ENCODE data around the gene LRRC52.
"Not testable (repeated sequence)": the region's sequence is repeated elsewhere in the genome, so short reads cannot be mapped to it uniquely, and the experiment has no call there.

Gene LRRC52

GRCh38 chr1:165591391-165591790 is 47.6 kb downstream of the LRRC52 start:
- not testable (repeated sequence) for ATAC-seq; H3K27ac Mint-ChIP-seq; H3K4me3 Mint-ChIP-seq; H3K36me3 Mint-ChIP-seq (ENCODE audit: low read depth); H3K9me3 Mint-ChIP-seq; H3K4me1 Mint-ChIP-seq; DNase-seq
- H3K27me3 Mint-ChIP-seq: peaks cover 63% of the 10 kb centered on the region

GRCh38 chr1:165592945-165593823 is 49.4 kb downstream of the LRRC52 start:
- Mint-ChIP-seq H3K4me1 (peaks cover 18% of the 10 kb centered on the region), H3K27ac (no peak overlapping the region), H3K36me3 (ENCODE audit: low read depth) (peaks cover 2% of the 10 kb centered on the region), H3K27me3 (peaks cover 69% of the 10 kb centered on the region), H3K4me3 (no peak overlapping the region), H3K9me3 (no peaks in the 10 kb centered on the region)
- no peak for ATAC-seq
- peak; percentile 78 for DNase-seq

DNA sequence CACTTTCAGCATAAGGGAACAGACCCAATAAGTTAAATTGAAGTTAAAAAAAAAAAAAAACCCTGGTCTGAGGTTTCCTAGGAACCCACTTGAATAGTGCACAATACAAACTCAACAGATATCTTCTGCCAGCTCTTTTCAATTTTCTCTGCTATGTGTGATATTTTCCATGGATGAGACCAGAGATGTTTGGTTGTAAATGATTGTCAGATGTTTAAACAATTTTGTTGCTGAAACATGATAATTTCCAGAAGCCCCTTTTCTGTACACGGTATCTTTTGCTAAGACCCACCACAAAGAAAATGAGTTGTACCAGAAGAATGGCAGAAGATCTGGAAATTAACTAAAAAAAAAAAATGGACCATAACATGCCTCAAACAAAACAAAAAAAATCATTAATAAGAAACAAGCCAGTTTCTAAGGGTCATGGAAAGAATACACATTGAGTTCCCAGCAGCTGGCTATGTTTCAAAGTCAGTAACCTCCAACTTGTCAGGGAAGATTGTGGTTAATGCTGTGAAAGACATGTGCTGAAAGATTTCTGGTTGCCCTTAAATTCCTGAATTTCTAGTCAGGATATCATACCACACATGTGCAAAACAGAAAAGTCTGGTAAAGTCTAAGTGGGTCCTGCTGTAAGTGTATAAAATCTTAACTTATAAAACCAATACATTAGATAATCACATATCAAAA is 51.6 kb downstream of the LRRC52 start:
- Mint-ChIP-seq H3K27ac (no peak overlapping the region), H3K27me3 (peaks cover 53% of the 10 kb centered on the region), H3K36me3 (ENCODE audit: low read depth) (peaks cover 2% of the 10 kb centered on the region), H3K9me3 (no peaks in the 10 kb centered on the region), H3K4me3 (no peak overlapping the region), H3K4me1 (peaks cover 25% of the 10 kb centered on the region)
- no peak for ATAC-seq
- no peak for DNase-seq

- H3K4me3 Mint-ChIP-seq: peak overlapping the region; percentile 87
These were observed 54.3 kb downstream of the LRRC52 start for GRCh38 chr1:165597883-165598675.

GRCh38 chr1:165598676-165599059 is 54.9 kb downstream of the LRRC52 start:
- H3K4me1 Mint-ChIP-seq: peaks cover 31% of the 10 kb centered on the region
- peaks cover 2% of the 10 kb centered on the region for H3K36me3 Mint-ChIP-seq (ENCODE audit: low read depth)
- H3K4me3 Mint-ChIP-seq: peak overlapping the region; percentile 87
- DNase-seq: no peak
- H3K27me3 Mint-ChIP-seq: peaks cover 35% of the 10 kb centered on the region
- no peaks in the 10 kb centered on the region for H3K9me3 Mint-ChIP-seq
- peak overlapping the region; percentile 92 for H3K27ac Mint-ChIP-seq
- no peak for ATAC-seq

More at GRCh38 chr1:165597883-165598675, 54.3 kb downstream of the LRRC52 start:
- Mint-ChIP-seq H3K36me3 (ENCODE audit: low read depth) (peaks cover 2% of the 10 kb centered on the region), H3K9me3 (no peaks in the 10 kb centered on the region), H3K4me1 (peaks cover 31% of the 10 kb centered on the region), H3K27ac (peak overlapping the region; percentile 92), H3K27me3 (peaks cover 41% of the 10 kb centered on the region)
- DNase-seq (peak; percentile 94), ATAC-seq (peak; percentile 98)

- Mint-ChIP-seq H3K27ac (no peak overlapping the region), H3K4me3 (no peak overlapping the region), H3K9me3 (no peaks in the 10 kb centered on the region), H3K27me3 (peaks cover 19% of the 10 kb centered on the region), H3K4me1 (peaks cover 28% of the 10 kb centered on the region), H3K36me3 (ENCODE audit: low read depth) (peaks cover 2% of the 10 kb centered on the region)
- no peak for ATAC-seq
- DNase-seq: no peak
These were observed 57.0 kb downstream of the LRRC52 start for GRCh38 chr1:165600793-165601192.

GRCh38 chr1:165603810-165604209 is 60.0 kb downstream of the LRRC52 start:
- Mint-ChIP-seq H3K36me3 (ENCODE audit: low read depth) (no peaks in the 10 kb centered on the region), H3K27ac (no peak overlapping the region)

DNA sequence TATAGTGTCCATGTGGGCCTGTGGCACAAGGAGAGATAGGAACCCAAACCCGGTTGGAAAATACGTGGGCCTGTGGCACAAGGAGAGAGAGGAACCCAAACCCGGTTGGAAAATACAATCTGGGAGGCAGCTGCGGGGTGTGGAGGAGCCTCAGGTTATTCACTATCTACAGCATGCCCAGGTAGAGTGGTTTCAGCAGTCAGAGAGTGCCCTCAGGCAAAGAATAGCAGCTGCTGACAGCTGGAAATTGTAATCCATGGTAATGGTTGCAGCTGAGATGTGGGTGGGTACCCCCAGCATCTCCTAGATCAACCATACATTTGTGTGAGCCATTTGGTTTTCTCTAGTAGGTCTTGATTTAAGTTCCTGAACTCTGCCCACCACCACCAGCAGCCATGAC is 61.4 kb downstream of the LRRC52 start:
- DNase-seq: no peak
- Mint-ChIP-seq H3K4me3 (no peak overlapping the region), H3K9me3 (no peaks in the 10 kb centered on the region), H3K27ac (no peak overlapping the region), H3K27me3 (peaks cover 6% of the 10 kb centered on the region), H3K36me3 (ENCODE audit: low read depth) (no peaks in the 10 kb centered on the region), H3K4me1 (peaks cover 6% of the 10 kb centered on the region)
- no peak for ATAC-seq

More at GRCh38 chr1:165603810-165604209, 60.0 kb downstream of the LRRC52 start:
- Mint-ChIP-seq H3K27me3 (peaks cover 4% of the 10 kb centered on the region), H3K4me1 (peaks cover 7% of the 10 kb centered on the region), H3K4me3 (no peak overlapping the region), H3K9me3 (no peaks in the 10 kb centered on the region)
- ATAC-seq: no peak
- DNase-seq: no peak

DNA sequence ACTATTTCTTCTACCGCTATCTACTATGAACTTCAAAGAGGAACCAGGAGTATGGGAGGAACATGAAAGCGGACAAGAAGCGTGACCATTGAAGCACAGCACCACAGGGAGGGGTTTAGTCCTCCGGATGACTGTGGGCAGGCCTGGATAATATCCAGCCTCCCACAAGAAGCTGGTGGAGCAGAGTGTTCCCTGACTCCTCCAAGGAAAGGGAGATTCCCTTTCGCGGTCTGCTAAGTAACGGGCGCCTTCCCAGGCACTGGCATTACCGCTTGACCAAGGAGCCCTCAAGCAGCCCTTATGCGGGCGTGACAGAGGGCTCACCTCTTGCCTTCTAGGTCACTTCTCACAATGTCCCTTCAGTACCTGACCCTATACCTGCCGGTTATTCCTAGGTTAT is 62.9 kb downstream of the LRRC52 start:
- not testable (repeated sequence) for H3K4me1 Mint-ChIP-seq; H3K4me3 Mint-ChIP-seq; H3K27ac Mint-ChIP-seq; H3K36me3 Mint-ChIP-seq (ENCODE audit: low read depth); DNase-seq; ATAC-seq; H3K9me3 Mint-ChIP-seq
- peaks cover 14% of the 10 kb centered on the region for H3K27me3 Mint-ChIP-seq

DNA sequence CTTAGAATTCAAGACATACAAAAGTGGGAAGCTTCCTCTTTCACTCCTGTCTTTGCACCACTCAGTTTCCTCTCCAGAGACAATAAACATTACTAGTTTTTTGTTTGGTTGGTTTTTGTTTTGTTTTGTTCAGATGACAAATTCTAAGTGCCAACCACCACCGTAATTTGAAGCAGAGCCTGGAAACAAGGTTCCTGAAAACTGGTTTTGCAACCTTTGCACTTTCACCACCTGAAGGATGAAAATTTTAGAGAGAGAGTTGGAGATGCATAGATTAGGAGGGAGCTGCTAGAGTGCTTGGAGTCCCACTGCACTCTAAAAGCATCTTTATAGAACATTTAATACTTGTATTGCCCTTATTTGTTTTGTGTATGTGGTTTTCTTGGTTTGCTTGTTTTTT is 67.1 kb downstream of the LRRC52 start:
- Mint-ChIP-seq H3K27me3 (peaks cover 22% of the 10 kb centered on the region), H3K36me3 (ENCODE audit: low read depth) (no peaks in the 10 kb centered on the region), H3K4me3 (no peak overlapping the region), H3K27ac (no peak overlapping the region), H3K4me1 (no peaks in the 10 kb centered on the region), H3K9me3 (peaks cover 11% of the 10 kb centered on the region)
- DNase-seq (no peak), ATAC-seq (no peak)

GRCh38 chr1:165612062-165612461 is 68.3 kb downstream of the LRRC52 start:
- H3K9me3 Mint-ChIP-seq: peaks cover 11% of the 10 kb centered on the region
- H3K4me3 Mint-ChIP-seq: no peak overlapping the region
- DNase-seq (no peak), ATAC-seq (no peak)
- no peaks in the 10 kb centered on the region for H3K36me3 Mint-ChIP-seq (ENCODE audit: low read depth)
- H3K4me1 Mint-ChIP-seq: no peaks in the 10 kb centered on the region
- H3K27me3 Mint-ChIP-seq: peaks cover 22% of the 10 kb centered on the region
- H3K27ac Mint-ChIP-seq: no peak overlapping the region

Data from activated naive CD8-positive, alpha-beta T cell treated with anti-CD3 and anti-CD28 coated beads, Interleukin-2, amount 50 U/mL, for 24 hours (primary cell).